Dermis blood vessel endothelial cell (primary cell): ENCODE data around the gene NPL. TPM values are rescaled to one million over a fixed set of nuclear protein-coding genes. Genes with fewer than 3 reads are reported as not detected.

Experiments
- DNase-seq: peaks from one replicate; pipeline ENCODE4 v3.0.0; 2010
- total RNA-seq: library from RNA; depleted of rRNA; stranded (reverse); fragments of >200 nt; gene quantifications from 2 replicates; pipeline ENCODE4 v1.2.3, GENCODE V29; 2014

Gene NPL
- total RNA-seq, 1 donor from 2014 or later: 2.4 TPM

DNA sequence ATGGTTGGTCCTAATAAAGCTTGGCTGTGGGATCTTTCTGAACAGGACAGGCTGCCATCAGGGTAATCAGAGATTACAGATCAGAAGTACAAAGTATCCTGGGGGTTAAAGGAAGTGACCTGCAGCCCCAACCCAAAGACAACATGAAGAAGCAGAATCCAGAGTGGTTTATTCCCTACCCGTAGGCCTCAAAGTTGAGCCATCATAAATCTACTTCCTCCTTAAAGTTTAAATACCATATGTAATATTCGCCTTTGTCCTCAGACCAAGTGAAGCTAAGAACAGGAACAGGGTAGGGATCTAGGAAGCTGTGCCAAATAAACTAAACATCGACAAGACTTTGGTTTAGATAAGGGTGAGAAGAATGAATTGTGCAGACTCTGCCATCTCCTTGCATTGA, 33.6 kb downstream of the NPL start:
- DNase-seq: no peak

DNA sequence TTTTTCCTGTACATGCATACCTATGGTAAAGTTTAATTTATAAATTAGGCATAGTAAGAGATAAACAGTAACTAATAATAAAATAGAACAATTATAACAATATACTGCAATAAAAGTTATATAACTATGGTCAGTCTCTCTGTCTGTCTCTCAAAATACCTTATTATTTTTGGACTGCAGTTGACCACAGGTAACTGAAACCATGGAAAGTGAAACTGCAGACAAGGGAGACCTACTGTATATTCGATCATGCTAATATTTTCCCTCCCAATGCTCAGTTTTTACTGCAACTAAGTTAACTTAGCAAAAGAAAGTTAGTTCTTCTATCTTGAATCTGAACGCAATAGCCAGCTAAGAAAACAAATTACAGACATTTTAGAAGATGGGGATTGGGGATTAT, 37.3 kb downstream of the NPL start:
- no peak for DNase-seq

DNA sequence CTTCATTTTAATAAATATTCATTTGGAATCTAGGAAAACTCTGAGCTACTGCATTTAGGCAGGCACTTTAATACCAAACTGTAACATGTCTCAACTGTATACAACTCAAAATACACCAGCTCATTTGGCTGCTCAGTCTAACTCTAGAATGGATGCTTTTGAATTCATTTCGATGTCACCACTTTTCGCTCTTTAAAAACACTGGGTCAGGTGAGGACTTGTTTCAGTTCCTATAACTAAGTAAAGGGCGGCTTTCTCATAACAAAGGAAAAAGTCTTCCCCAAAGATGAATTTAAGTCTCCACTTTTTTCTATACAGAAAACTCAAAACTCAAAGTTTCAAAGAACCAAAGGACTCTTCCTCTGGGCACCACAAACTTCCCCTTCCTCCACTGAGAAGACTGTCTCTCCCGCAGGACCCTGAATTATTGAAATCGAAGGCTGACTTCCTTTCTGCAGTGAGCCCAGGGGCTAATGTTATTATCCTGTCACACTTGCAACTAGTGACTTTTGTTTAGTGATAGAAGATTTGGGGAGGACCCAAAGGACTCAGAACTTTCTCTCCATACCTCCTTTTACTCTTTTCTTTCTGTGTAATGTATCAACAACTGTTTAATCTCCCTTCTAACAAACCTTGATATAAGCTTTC, 39.8 kb downstream of the NPL start:
- DNase-seq: no peak

DNA sequence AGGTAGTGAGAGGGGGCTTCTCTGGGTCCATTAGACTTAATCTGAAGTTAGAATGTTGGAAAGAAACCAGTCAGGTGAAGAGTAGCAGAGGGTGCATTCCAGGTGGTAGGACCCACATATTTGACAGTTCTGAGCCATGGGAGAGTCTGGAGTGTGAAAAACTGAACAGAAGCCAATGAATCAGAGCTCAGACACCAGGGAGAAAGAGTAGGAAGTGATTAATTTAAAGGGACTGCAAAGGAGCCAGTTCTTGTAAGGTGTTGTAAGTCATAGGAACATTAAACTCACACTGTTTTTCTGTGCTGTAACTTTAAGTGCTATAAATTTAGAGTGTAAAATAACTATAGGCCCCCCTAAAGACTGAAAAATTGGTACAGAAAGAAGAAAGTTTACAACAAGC, 43.7 kb downstream of the NPL start:
- peak; percentile 34 for DNase-seq

DNA sequence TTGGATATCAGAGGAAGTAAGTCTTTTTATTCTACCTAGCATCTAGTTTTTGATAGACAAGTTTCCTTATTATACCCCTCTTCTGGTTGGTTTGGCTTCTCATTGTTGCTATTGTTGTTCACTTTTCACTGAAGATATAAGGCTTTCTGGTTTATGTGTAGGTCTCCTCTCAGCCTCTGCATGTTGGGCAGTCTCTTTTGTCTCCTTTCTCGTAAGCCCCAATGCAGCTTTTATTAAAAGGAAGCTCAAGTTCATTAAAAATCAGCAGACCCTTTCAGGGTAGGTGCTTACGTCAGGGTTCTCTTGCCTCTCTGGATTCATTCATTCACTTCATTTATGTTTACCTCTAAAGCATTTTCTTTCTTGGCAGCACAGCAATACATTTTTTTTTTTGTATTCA, 44.8 kb downstream of the NPL start:
- DNase-seq: no peak

DNA sequence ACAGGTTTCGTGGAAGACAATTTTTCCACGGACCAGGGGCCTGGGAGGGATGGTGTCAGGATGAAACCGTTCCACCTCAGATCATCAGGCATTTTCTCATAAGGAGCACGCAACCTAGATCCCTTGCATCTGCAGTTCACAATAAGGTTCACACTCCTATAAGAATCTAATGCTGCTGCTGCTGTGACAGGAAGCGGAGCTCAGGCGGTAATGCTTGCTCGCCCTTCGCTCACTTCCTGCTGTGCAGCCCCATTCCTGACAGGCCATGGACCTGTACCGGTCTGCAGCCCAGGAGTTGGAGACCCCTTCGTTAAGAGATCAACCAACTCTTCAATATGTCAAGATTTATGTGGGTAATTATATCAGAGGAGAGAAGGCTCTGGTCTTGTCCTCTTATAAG, 46.2 kb downstream of the NPL start:
- peak; percentile 8 for DNase-seq

DNA sequence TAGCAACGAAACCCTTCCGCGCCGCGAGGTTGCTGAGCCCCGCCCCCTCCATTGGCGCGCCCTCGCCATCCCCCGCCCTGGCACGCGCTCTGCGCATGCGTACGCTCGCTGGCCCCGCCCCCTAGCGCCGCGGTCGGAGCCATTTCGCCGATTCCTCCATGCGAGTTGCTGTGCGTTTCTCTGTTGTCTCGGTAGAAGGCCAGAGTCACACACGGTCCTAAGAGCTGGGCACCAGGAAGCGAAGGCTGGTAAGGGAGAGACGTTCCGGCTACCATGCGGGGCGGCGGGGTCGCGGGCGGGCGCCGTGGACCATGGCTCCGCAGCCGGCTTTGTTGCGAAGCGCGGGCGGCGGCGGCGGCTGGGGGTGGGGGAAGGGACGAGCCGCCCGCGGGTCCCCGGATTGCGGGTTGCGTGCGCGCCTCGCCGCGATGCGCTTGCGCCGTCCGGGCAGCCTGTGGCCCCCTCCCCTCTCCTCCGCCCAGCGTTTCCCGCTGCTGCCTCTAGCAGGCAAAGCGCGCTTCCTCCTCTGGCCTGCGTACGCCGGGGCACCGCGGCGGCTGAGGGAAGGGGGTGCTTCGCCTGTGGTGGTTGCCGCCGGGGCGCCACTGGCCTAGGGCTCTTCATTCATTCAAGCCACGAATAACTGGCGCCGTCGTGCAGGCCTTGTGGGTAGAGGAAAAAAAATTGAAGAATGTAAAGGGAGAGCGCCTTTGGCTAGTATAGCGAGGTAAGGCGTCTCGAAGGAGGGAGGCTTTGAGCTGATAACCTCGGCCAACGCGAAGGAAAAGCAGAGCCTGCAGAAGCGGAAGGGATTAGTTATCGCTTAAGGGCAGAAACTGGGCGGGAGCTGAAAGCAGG, 49.9 kb downstream of the NPL start, which contains the start of gene DHX9:
Gene DHX9, plus strand, starts transcription at position 139 of the 858 bp plus-strand sequence. CDS start 3,220 bp downstream, outside the sequence.
- peak; percentile 94 for DNase-seq

DNA sequence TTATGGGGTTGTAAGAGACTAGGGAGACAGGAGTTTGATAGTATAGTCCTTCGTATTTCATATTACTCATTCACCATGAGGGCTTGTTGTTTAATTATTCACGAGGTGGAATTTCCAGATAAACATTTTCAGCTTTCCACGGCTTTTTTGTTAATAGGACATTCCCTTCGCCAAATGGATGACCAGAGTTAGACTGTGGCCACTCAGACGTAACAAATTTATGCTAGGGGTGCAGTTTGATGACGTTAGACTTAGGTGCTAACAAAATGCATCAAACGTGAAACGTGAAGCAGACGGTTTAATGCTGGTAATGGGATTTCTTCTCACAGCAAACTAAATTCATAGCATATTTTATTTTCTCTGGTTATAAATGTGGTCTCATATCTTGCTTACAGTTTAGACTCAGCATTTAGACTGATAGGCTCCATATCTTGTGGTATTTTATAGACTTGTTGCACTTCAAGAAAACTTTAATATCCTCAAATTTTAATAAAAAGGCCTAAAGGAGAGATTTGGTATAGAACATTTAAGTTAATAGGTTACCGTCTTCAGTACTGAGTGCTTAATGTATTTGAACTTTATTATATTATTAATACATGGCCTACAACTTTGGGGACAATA, 51.9 kb downstream of the NPL start:
- DNase-seq: peak; percentile 39

DNA sequence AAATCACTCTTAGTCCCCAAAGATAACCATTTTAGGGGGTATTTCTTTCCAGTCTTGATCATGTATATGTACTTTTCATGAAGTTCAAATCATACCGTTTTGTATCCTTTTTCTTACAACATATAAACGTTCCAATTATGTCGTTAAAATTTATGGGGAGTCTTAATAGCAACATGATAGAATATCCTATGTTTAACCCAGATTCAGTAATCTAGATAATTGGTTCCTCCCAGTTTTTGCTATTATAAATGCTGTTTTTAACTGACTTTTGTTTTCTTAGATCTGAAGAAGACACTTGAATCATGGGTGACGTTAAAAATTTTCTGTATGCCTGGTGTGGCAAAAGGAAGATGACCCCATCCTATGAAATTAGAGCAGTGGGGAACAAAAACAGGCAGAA, 52.7 kb downstream of the NPL start:
- no peak for DNase-seq

DNA sequence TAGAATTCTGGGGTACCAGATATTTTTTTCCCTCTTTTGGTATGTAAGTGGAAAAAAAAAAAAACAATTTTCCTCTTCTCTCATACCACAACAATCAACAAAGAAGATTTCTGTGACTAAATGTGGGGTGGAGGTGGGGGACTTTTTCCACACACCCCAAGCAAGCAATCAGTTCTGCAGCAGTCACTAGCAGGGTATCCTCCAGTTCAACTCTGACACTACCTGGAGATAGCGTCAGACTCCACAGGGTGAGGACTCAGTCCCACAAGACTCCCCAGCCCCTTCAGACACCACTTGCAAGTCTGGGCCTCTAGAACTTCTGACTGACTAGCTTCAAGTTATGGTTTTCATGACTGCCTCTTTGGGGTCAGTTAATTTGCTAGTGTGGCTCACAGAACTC, 55.8 kb downstream of the NPL start:
- no peak for DNase-seq

DNA sequence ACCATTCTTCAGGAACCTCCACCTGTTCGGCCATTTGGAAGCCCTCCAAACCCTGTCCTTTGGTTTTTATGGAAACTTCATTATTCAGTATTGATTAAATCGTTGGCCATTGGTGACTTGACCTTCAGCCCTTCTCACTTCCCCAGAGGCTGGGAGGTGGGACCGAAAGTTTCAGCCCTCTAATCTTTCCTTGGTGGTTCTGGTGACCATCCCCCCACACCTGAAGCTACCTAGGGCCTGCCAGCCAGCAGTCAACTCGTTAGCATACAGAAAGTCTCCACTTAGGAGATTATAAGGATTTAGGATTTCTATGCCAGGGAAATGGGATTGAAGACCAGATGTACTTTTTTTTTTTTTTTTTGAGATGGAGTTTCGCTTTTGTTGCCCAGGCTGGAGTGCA, 56.3 kb downstream of the NPL start:
- no peak for DNase-seq

DNA sequence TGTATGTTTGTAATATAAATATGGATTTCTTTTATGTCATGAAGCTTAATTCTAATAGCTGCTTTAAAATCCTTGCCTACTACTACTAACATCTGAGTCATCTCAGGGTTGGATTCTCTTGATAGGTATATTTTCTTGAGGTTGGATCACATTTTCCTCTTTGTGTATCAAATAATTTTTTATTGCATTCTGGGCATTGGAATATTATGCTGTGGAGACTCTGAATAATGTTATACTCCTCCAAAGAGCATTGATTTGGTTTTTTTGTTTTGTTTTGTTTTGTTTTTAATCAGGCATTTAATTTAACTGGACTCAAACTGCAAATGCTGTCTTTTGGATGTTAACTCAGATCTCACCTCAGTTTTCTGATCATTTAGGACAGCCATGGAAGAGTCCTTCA, 57.5 kb downstream of the NPL start:
- no peak for DNase-seq

DNA sequence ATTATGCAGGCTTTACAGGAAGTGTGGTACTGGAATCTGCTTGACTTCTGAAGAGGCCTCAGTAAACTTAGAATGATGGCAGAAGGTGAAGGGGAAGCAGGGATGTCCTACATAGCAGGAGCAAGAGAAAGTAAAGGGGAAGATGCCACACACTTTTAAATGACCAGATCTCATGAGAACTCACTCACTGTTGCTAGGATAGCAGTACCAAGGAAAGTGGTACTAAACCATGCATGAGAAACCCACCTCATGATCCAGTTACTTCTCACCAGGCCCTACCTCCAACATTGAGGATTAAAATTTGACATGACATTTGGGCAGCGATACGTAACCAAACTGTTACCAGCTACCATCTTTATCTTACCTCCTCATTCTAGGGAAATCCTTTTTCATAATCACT, 59.2 kb downstream of the NPL start:
- no peak for DNase-seq

DNA sequence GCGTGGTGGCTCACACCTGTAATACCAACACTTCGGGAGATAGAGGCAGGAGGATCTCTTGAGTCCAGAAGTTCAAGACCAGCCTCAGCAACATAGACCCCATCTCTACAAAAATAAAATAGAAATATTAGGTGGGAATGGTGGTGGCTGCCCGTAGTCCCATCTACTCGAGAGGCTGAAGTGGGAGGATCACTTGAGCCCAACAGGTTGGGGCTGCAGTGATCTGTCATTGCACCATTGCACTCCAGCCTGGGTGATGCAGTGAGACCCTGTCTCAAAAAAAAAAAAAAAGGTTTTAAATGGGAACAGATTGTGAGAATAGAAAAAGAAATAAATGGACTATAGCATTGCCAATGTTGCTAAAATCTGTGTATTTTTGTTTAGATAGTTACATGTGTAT, 60.7 kb downstream of the NPL start:
- DNase-seq: no peak

DNA sequence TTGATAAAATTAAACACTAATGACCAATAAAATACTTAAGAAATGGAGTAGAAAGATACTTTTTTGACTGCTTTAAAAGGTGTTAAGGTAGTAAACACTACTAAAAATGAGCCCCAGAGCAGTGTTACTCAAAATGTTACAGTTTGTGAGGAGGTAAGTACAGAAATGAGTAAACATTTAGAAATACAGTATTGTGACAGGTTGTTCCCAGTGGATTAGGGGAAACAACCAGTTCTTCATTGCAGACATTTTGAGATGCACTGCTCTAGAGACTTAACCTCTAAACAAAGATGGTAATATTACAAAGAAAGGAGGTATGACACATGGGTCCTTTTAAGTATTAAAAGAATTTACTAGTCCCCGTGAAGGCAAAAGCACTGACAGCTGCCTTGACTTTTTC, 62.3 kb downstream of the NPL start:
- DNase-seq: no peak

DNA sequence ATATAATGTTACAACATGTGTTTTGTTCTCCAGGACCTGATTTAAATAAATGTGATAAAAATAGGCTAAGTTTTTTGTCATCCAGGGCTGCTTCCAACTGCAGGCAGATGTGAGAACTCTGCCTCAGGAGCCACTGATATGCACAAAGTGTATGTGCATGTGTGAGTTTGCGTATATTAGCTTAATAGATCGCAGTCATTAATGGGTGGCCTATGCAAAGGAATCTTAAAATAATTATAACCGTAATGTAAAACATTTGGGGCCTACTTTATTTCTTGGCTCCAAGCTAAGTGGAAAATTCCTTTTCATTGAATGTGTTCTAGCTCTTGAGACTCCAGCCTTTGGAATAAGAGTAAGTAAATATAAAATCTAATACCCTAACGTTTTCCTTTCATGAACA, 66.3 kb downstream of the NPL start:
- DNase-seq: no peak

DNA sequence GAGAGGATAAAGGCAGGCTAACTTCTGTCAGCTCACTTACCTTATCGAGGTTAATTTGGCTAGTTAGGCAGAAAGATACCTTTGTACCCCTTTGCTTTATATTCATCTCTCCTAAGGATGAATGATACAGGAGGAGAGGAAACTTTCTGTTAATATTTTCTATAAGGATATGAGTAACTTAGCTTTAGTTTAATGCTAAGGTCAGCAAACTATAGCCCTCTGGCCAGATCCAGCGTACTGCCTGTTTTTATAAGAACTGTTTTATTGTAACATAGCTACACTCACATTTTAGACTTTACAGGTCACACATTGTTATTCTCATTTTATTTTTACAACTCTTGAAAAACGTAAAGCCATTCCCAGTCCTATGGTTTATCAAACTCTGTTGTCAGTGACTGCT, 67.6 kb downstream of the NPL start:
- DNase-seq: no peak

DNA sequence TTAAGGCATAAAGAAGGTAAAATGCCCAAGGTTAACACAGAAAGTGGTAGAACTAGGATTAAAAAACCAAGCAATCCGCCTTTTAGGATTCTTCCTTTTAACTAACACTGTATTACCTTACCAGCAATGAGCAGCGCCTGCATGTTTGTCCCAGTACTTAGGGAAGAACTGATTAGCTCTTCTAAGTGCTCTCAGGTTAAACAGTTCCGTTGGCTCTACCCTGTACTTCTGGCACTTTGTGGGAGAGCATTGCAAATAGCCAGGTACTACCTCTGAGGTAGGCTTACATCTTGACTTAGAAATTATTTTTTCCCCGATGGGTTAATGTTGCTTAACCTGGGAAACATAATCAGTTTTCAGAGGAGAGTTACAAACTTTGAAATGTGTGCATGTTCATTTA, 71.1 kb downstream of the NPL start:
- DNase-seq: no peak

DNA sequence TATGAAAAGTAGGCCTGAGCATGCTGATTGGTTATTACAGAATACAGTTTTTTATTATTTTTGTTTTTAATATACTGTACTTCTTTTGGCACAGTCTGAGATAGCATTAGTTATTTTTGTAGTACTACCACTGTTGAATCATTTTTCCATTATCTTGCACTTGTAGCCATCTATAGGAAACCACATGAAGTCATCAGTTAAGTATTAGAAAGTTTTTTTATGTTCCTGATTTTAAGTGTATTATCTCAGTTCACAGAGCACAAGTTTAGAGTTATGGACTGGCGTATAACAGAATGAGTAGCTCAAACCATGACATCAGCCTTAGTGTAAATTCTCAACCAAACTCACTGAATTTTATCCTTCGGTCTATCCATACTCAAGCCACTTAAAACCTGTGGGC, 72.4 kb downstream of the NPL start:
- no peak for DNase-seq

DNA sequence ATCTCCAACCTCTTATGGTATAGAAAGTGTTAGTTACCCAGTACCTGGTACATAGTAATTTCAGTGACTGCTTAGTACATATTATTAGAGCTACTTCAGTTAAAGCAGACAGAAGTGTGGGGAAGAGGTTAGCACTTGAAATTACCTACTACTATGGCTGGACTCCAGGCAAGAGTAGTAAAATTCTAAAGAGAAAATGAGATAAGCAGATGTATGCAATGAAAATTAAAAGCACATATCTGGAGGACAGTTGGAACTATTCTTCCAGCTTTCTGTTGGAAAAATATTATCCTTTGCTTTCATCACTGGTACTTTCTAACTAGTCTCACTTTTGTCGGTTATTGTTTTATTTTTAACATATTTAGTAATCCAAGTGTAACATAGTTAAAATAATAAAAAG, 73.3 kb downstream of the NPL start:
- DNase-seq: no peak

DNA sequence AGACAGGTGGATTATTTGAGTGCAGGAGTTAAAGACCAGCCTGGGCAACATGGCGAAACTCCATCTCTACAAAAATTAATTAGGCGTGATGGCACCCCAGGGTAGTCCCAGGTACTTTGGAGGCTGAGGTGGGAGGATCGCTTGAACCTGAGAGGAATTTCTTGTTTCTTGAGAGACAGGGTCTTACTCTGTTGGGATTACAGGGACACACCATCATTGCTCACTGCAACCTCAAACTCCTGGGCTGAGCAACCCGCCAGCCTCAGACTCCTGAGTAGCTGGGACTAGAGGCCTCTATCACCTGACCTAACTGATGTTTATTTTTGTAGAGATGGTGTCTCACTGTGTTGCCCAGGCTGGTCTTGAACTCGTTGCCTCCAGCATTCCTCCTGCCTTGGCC, 74.4 kb downstream of the NPL start:
- DNase-seq: no peak

DNA sequence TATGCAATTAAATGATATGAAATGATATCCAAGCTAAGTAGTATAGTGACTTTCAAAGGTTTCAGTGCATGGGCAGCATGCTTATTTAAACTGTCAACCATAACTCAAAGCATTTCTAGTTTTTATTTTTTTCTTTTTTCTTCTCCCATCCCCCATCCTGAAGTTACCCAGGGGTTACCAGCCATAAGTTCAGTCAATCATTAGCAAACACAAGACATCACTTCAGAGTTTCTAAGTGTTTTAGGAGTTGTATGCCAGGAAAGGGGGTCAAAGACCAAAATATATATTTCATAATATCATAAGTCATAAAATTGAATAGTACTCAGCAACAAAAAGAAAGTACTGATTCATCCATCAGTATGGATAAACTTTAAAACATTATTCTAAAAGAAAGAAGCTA, 78.3 kb downstream of the NPL start:
- no peak for DNase-seq

DNA sequence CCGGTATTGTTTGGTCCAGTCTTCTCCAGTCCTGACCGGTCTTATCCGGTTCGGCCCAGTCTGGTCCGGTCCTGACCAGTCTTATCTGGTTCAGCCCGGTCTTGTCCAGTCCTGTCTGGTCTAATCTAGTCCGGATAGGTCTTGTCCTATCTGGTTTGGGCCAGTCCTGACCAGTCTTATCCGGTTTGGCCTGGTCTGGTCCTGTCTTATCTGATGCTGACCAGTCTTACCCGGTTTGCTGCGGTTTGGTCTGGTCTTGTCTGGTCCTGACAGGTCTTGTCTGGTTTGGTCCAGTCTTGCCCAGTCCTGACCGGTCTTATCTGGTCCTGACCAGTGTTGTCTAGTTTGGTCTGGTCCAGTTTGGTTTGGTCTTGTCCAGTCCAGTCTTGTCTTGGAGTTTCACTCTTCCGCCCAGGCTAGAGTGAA, 79.7 kb downstream of the NPL start:
- no peak for DNase-seq

DNA sequence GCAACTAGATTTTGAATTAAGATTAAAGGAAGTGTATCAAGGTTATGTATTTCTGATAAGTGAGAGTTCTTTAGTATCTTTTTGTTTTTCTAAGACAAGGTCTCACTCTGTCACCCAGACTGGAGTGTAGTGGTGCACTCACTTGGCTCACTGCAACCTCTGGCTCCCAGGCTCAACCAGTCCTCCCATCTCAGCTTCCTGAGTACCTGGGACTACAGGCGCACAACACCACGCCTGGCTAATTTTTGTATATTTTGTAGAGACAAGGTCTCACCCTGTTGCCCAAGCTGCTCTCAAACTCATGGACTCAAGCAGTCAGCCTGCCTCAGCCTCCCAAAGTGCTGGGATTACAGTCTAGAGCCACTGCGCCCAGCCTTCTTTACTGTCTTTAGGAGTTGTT, 83.3 kb downstream of the NPL start:
- no peak for DNase-seq
